ENCODE results near the gene TGFBR3.

The TGFBR3 gene

GRCh38 chr1:91754816-91755580, 131.0 kb downstream of the TGFBR3 start:
- no peak for DNase-seq (ENCODE audit: low read depth)

- no peak for DNase-seq (ENCODE audit: low read depth)
Observed at GRCh38 chr1:91754348-91754747, 131.6 kb downstream of the TGFBR3 start.

GRCh38 chr1:91753878-91754277, 132.1 kb downstream of the TGFBR3 start:
- no peak for DNase-seq (ENCODE audit: low read depth)

GRCh38 chr1:91752324-91752723, 133.6 kb downstream of the TGFBR3 start:
- no peak for DNase-seq (ENCODE audit: low read depth)

GRCh38 chr1:91751275-91751674, 134.7 kb downstream of the TGFBR3 start:
- DNase-seq (ENCODE audit: low read depth) = no peak

- no peak for DNase-seq (ENCODE audit: low read depth)
Observed at GRCh38 chr1:91750398-91750996, 135.5 kb downstream of the TGFBR3 start.

- DNase-seq (ENCODE audit: low read depth) = no peak
Observed at GRCh38 chr1:91749788-91750231, 136.1 kb downstream of the TGFBR3 start.

- DNase-seq (ENCODE audit: low read depth) = no peak
Observed at GRCh38 chr1:91747666-91748065, 138.3 kb downstream of the TGFBR3 start.

GRCh38 chr1:91746728-91747338, 139.1 kb downstream of the TGFBR3 start:
- DNase-seq (ENCODE audit: low read depth) = no peak

GRCh38 chr1:91745640-91746373, 140.1 kb downstream of the TGFBR3 start:
- no peak for DNase-seq (ENCODE audit: low read depth)

GRCh38 chr1:91744953-91745639, 140.9 kb downstream of the TGFBR3 start:
- DNase-seq (ENCODE audit: low read depth) = no peak

GRCh38 chr1:91742848-91743292, 143.1 kb downstream of the TGFBR3 start:
- DNase-seq (ENCODE audit: low read depth) = no peak

- no peak for DNase-seq (ENCODE audit: low read depth)
Observed at GRCh38 chr1:91741906-91742305, 144.0 kb downstream of the TGFBR3 start.

- no peak for DNase-seq (ENCODE audit: low read depth)
Observed at GRCh38 chr1:91741301-91741700, 144.7 kb downstream of the TGFBR3 start.

GRCh38 chr1:91737650-91738049, 148.3 kb downstream of the TGFBR3 start:
- DNase-seq (ENCODE audit: low read depth) = no peak

GRCh38 chr1:91736715-91737615, 149.0 kb downstream of the TGFBR3 start:
- DNase-seq (ENCODE audit: low read depth) = no peak

- no peak for DNase-seq (ENCODE audit: low read depth)
Observed at GRCh38 chr1:91736146-91736714, 149.7 kb downstream of the TGFBR3 start.

GRCh38 chr1:91735266-91735845, 150.6 kb downstream of the TGFBR3 start:
- no peak for DNase-seq (ENCODE audit: low read depth)

GRCh38 chr1:91734761-91735160, 151.2 kb downstream of the TGFBR3 start:
- no peak for DNase-seq (ENCODE audit: low read depth)

GRCh38 chr1:91733108-91733710, 152.7 kb downstream of the TGFBR3 start:
- DNase-seq (ENCODE audit: low read depth) = no peak
